H1 (cell line): Measurements from ENCODE around the gene ROGDI. TPM values are rescaled to one million over a fixed set of nuclear protein-coding genes. Genes with fewer than 3 reads are reported as not detected.

Experiments
- CTCF ChIA-PET: fragments of 300-600 bp; sonication (Branson Sonifier 250); formaldehyde crosslinking; loops from one replicate; lab custom pipeline; 2021; ENCODE audit not compliant: partially characterized antibody; lab: Charles Lee
- POLR2A ChIA-PET: fragments of 300-600 bp; sonication (Branson Sonifier 250); formaldehyde crosslinking; loops from one replicate; lab custom pipeline; 2021; ENCODE audit warnings: inconsistent platforms; ENCODE audit not compliant: partially characterized antibody; lab: Charles Lee
- DNase-seq, 2 experiments: peaks; one replicate each; pipeline versions ENCODE4 v3.0.0 to v3.0.0-alpha.2; 2010 to 2022; ENCODE audit warnings: low spot score in 2 of 2, low read depth in 1 of 2, mixed read lengths in 1 of 2
- FAIRE-seq: peaks from 2 replicates; lab custom pipeline; 2011; peaks lifted over from hg19 to GRCh38; lab: Jason Lieb, UNC
- H2AFZ ChIP-seq: 2 replicates; pipeline ENCODE4 v1.8.1; 2012; ENCODE audit warnings: low read length, inconsistent platforms
- H2AK5ac ChIP-seq: 2 replicates; pipeline ENCODE4 v1.6.1; 2013; ENCODE audit warnings: low read depth, low read length
- H2BK120ac ChIP-seq: replicated peaks from 2 replicates; pipeline ENCODE3; 2013; ENCODE audit warnings: low read depth, low read length, inconsistent platforms
- H2BK12ac ChIP-seq: 2 replicates; pipeline ENCODE4 v1.6.1; 2013; ENCODE audit warnings: low read depth, low read length
- H2BK15ac ChIP-seq: 2 replicates; pipeline ENCODE4 v1.6.1; 2013; ENCODE audit warnings: low read length
- H2BK20ac ChIP-seq: 2 replicates; pipeline ENCODE4 v1.6.1; 2013; ENCODE audit warnings: low read length
- H2BK5ac ChIP-seq: 2 replicates; pipeline ENCODE4 v1.6.1; 2013; ENCODE audit warnings: low read depth, low read length
- H3K14ac ChIP-seq: 2 replicates; pipeline ENCODE4 v1.6.1; 2013; ENCODE audit warnings: inconsistent platforms; ENCODE audit not compliant: insufficient read length
- H3K18ac ChIP-seq: 2 replicates; pipeline ENCODE4 v1.6.1; 2013; ENCODE audit warnings: low read length; ENCODE audit errors: extremely low read depth
- H3K23ac ChIP-seq: 2 replicates; pipeline ENCODE4 v1.6.1; 2013; ENCODE audit warnings: inconsistent platforms; ENCODE audit not compliant: insufficient read length
- H3K23me2 ChIP-seq: 2 replicates; pipeline ENCODE4 v1.6.1; 2013; ENCODE audit warnings: low read depth, low read length
- H3K27ac ChIP-seq: 2 replicates; pipeline ENCODE4 v1.6.1; 2011; ENCODE audit warnings: low read depth, low read length, inconsistent platforms
- H3K27me3 ChIP-seq, 4 experiments: replicated peaks in 1 of 4; 1 replicate in 1 of 4; 2 replicates in 3 of 4; pipeline versions ENCODE4 v1.6.1 to v1.8.1; 2011 to 2013; ENCODE audit warnings: low read length in 3 of 4, mild to moderate bottlenecking in 3 of 4, inconsistent platforms in 2 of 4, mixed read lengths in 2 of 4, moderate library complexity in 1 of 4; ENCODE audit not compliant: control insufficient read depth in 3 of 4, insufficient read depth in 3 of 4; ENCODE audit errors: extremely low read depth in 1 of 4
- H3K36me3 ChIP-seq, 4 experiments: 2 replicates each; pipeline versions ENCODE4 v1.6.1 to v1.8.1; 2011 to 2013; ENCODE audit warnings: mild to moderate bottlenecking in 4 of 4, low read length in 3 of 4, moderate library complexity in 2 of 4, control low read depth in 1 of 4, inconsistent platforms in 1 of 4; ENCODE audit not compliant: insufficient read depth in 4 of 4, control insufficient read depth in 2 of 4
- H3K4ac ChIP-seq: replicated peaks from 2 replicates; pipeline ENCODE3; 2013; ENCODE audit warnings: low read length, low read depth, mixed read lengths, inconsistent platforms; ENCODE audit not compliant: insufficient read length
- H3K4me1 ChIP-seq, 4 experiments: replicated peaks in 1 of 4; 1 replicate in 1 of 4; 2 replicates in 3 of 4; pipeline versions ENCODE4 v1.6.1 to v1.8.1; 2011 to 2013; ENCODE audit warnings: low read length in 3 of 4, inconsistent platforms in 2 of 4, mixed read lengths in 1 of 4; ENCODE audit not compliant: insufficient read depth in 4 of 4, control insufficient read depth in 3 of 4
- H3K4me2 ChIP-seq, 2 experiments: 2 replicates each; pipeline versions ENCODE4 v1.6.1 to v1.8.1; 2011 to 2013; ENCODE audit warnings: low read depth in 2 of 2, low read length in 2 of 2, control low read depth in 1 of 2, inconsistent platforms in 1 of 2, mild to moderate bottlenecking in 1 of 2; ENCODE audit not compliant: insufficient read depth in 1 of 2
- H3K4me3 ChIP-seq, 4 experiments: fragments of 200-600, 300-600 bp in 1 of 4; sonication (generic), shearing (Covaris generic), sonication (Bioruptor Twin) in 1 of 4; 2 replicates each; pipeline versions ENCODE4 v1.5.1 to v1.8.1; 2011 to 2016; ENCODE audit warnings: low read length in 4 of 4, low read depth in 3 of 4, control low read depth in 2 of 4, inconsistent platforms in 2 of 4, mild to moderate bottlenecking in 2 of 4, mixed read lengths in 1 of 4, moderate library complexity in 1 of 4; ENCODE audit not compliant: insufficient read depth in 2 of 4; ENCODE audit errors: extremely low read depth in 1 of 4
- H3K56ac ChIP-seq: replicated peaks from 2 replicates; pipeline ENCODE3; 2013; ENCODE audit warnings: low read depth, mild to moderate bottlenecking, mixed read lengths, low read length, inconsistent platforms; ENCODE audit not compliant: insufficient read length
- H3K79me1 ChIP-seq: 2 replicates; pipeline ENCODE4 v1.6.1; 2013; ENCODE audit warnings: low read depth, low read length, control low read depth
- H3K79me2 ChIP-seq, 2 experiments: 2 replicates each; pipeline versions ENCODE4 v1.6.1 to v1.8.1; 2012 to 2013; ENCODE audit warnings: low read length in 2 of 2, mild to moderate bottlenecking in 2 of 2, inconsistent platforms in 1 of 2; ENCODE audit not compliant: insufficient read depth in 2 of 2, control insufficient read depth in 1 of 2
- H3K9ac ChIP-seq, 4 experiments: replicated peaks in 1 of 4; 1 replicate in 1 of 4; 2 replicates in 3 of 4; pipeline versions ENCODE4 v1.6.1 to v1.8.1; 2011 to 2013; ENCODE audit warnings: low read depth in 3 of 4, low read length in 3 of 4, control low read depth in 2 of 4, mild to moderate bottlenecking in 2 of 4, moderate library complexity in 2 of 4, inconsistent platforms in 1 of 4; ENCODE audit errors: extremely low read depth in 1 of 4
- H3K9me3 ChIP-seq, 2 experiments: 2 replicates each; pipeline versions ENCODE4 v1.6.1 to v1.8.1; 2012 to 2013; ENCODE audit warnings: mild to moderate bottlenecking in 2 of 2, moderate library complexity in 2 of 2, control low read depth in 1 of 2, inconsistent platforms in 1 of 2, low read depth in 1 of 2, low read length in 1 of 2, mixed read lengths in 1 of 2; ENCODE audit not compliant: insufficient read depth in 2 of 2
- H4K20me1 ChIP-seq, 2 experiments: replicated peaks in 1 of 2; 2 replicates each; pipeline versions ENCODE3 to v1.8.1; 2011 to 2013; ENCODE audit warnings: inconsistent platforms in 2 of 2, low read length in 2 of 2, mild to moderate bottlenecking in 1 of 2; ENCODE audit not compliant: insufficient read depth in 2 of 2, control insufficient read depth in 1 of 2
- H4K5ac ChIP-seq: 2 replicates; pipeline ENCODE4 v1.6.1; 2013; ENCODE audit warnings: low read length, low read depth, mixed read lengths, inconsistent platforms; ENCODE audit not compliant: insufficient read length
- H4K8ac ChIP-seq: 2 replicates; pipeline ENCODE4 v1.8.0; 2013; ENCODE audit warnings: mild to moderate bottlenecking, moderate library complexity, low read length, inconsistent platforms; ENCODE audit not compliant: insufficient read depth; ENCODE audit errors: extremely low read depth
- H4K91ac ChIP-seq: replicated peaks from 2 replicates; pipeline ENCODE3; 2013; ENCODE audit warnings: low read length, mixed read lengths, inconsistent platforms; ENCODE audit not compliant: insufficient read length
- CBX5 ChIP-seq: fragments of 300-800, 300-1000 bp; sonication (generic); IDR thresholded peaks from 2 replicates; pipeline ENCODE4 v1.7.1; 2016; ENCODE audit warnings: antibody characterized with exemption, low read length, low read depth
- CEBPB ChIP-seq: IDR thresholded peaks from 2 replicates; pipeline ENCODE4 v1.6.1; 2012; ENCODE audit warnings: low read depth, low read length
- EGR1 ChIP-seq: IDR thresholded peaks from 2 replicates; pipeline ENCODE4 v1.6.1; 2011; ENCODE audit warnings: low read depth, low read length, borderline replicate concordance
- GABPA ChIP-seq: IDR thresholded peaks from 2 replicates; pipeline ENCODE4 v1.6.1; 2011; ENCODE audit warnings: mild to moderate bottlenecking, low read length, moderate library complexity, borderline replicate concordance; ENCODE audit not compliant: insufficient read depth
- PHF8 ChIP-seq: fragments of 200-600 bp; sonication (generic); conservative IDR thresholded peaks from 2 replicates; pipeline ENCODE4 v1.7.1; 2012; ENCODE audit warnings: low read depth, mild to moderate bottlenecking, inconsistent platforms, low read length, moderate library complexity
- RBBP5 ChIP-seq: IDR thresholded peaks from 2 replicates; pipeline ENCODE4 v1.7.1; 2012; ENCODE audit warnings: low read depth, mild to moderate bottlenecking, inconsistent platforms, low read length, moderate library complexity, borderline replicate concordance
- SIRT6 ChIP-seq: IDR thresholded peaks from one replicate; pipeline ENCODE4 v1.7.1; 2012; ENCODE audit warnings: low read length, inconsistent platforms
- TCF12 ChIP-seq: IDR thresholded peaks from 2 replicates; pipeline ENCODE4 v1.6.1; 2011; ENCODE audit warnings: low read depth, mild to moderate bottlenecking, low read length
- TEAD4 ChIP-seq: IDR thresholded peaks from 2 replicates; pipeline ENCODE4 v1.6.1; 2012; ENCODE audit warnings: low read depth, low read length, inconsistent platforms, mixed read lengths
- WGBS, 2 experiments: shearing (Covaris generic) in 1 of 2; methylation state at CpG; one replicate each; pipeline versions ENCODE4 v1.1.6 to v1.1.7; 2013 to 2015; ENCODE audit warnings: low lambda C conversion rate in 2 of 2, mixed read lengths in 2 of 2, inconsistent platforms in 1 of 2, low coverage in 1 of 2, missing lambda C conversion rate in 1 of 2; ENCODE audit not compliant: insufficient replicate concordance in 2 of 2, insufficient coverage in 1 of 2, insufficient read length in 1 of 2; ENCODE audit errors: extremely low coverage in 1 of 2, missing lambda C conversion rate in 1 of 2; 5-methylcytosine and 5-hydroxymethylcytosine counted together
- polyA plus RNA-seq, 7 experiments: library from polyadenylated mRNA; depleted of rRNA in 3 of 7; stranded (reverse) in 5 of 7; unstranded in 2 of 7; fragments of >200 nt in 5 of 7; fragments of 200-250 nt in 2 of 7; gene quantifications; 1 replicate in 5 of 7; 2 replicates in 1 of 7; 4 replicates in 1 of 7; pipeline versions ENCODE4 v1.2.1 to v1.2.3, GENCODE V29; 2011 to 2013; ENCODE audit warnings: missing spikeins in 2 of 7, mixed read lengths in 2 of 7
- total RNA-seq: library from RNA; stranded (reverse); fragmentation: NEBNext Ultra II Directional; extraction: Animal tissue kit (Norgen Biotek cat#: 25700); gene quantifications from 2 replicates; pipeline ENCODE4 v1.2.1, GENCODE V29; 2021

Gene ROGDI
- total and polyA plus RNA-seq, 2 of the 8 experiments (the other 6 are each of a cell fraction or from before 2014, with no cell fraction given): 27.4 to 68.4 TPM

GRCh38 chr16:4797805-4798252, 4.6 kb downstream of the ROGDI start:
- H2AFZ ChIP-seq: no peak overlapping the region
- H3K9ac ChIP-seq: no peak overlapping the region
- H2BK5ac ChIP-seq: no peak overlapping the region
- H4K20me1 ChIP-seq: peaks cover 0 to 5% of the 10 kb centered on the region in 2 experiments
- no peaks in the 10 kb centered on the region for H3K9me3 ChIP-seq
- ChIA-PET POLR2A (interaction anchor here (1.6 kb wide), 1 partner anchor 11 kb away, joined by 4 read pairs; no protein-coding TSS in a partner anchor), CTCF (interaction anchor here (0.9 kb wide), 1 partner anchor 81 kb away, joined by 3 read pairs; no protein-coding TSS in a partner anchor)
- H3K14ac ChIP-seq: no peak overlapping the region
- H3K79me1 ChIP-seq: no peaks in the 10 kb centered on the region
- H3K4ac ChIP-seq: no peak overlapping the region
- H3K23me2 ChIP-seq: peaks cover 8% of the 10 kb centered on the region; the same call in 1 of the 2 replicates
- H4K8ac ChIP-seq: no peak overlapping the region
- H2BK20ac ChIP-seq: no peak overlapping the region
- no peak overlapping the region for H3K27ac ChIP-seq
- H3K23ac ChIP-seq: no peak overlapping the region
- peaks cover 0 to 2% (median 0%) of the 10 kb centered on the region in 4 experiments; a peak in 3 of 8 replicates for H3K36me3 ChIP-seq
- TF ChIP-seq GABPA (no peak), SIRT6 (no peak), EGR1 (no peak), RBBP5 (no peak), TEAD4 (no peak), TCF12 (no peak), CBX5 (no peak), CEBPB (no peak), PHF8 (no peak)
- FAIRE-seq: no peak
- H3K56ac ChIP-seq: no peak overlapping the region
- no peak overlapping the region for H4K5ac ChIP-seq
- no peak overlapping the region for H2BK12ac ChIP-seq
- no peak overlapping the region for H2AK5ac ChIP-seq
- no peak overlapping the region for H3K4me3 ChIP-seq
- no peak for DNase-seq
- no peaks in the 10 kb centered on the region for H3K27me3 ChIP-seq
- H2BK120ac ChIP-seq: no peak overlapping the region
- no peak overlapping the region for H2BK15ac ChIP-seq
- H4K91ac ChIP-seq: no peak overlapping the region
- H3K79me2 ChIP-seq: no peaks in the 10 kb centered on the region
- H3K18ac ChIP-seq: no peak overlapping the region
- H3K4me1 ChIP-seq: peaks cover 0 to 14% (median 8%) of the 10 kb centered on the region in 4 experiments; a peak in 4 of 7 replicates
- 93% methylated on average over 18 of the region's 22 CpGs; no CpG with 5 or more reads in 1 of the 2 experiments for WGBS, 2 experiments
- no peak overlapping the region for H3K4me2 ChIP-seq
